ENCODE results near the gene TIMM13.

TIMM13 gene

DNA sequence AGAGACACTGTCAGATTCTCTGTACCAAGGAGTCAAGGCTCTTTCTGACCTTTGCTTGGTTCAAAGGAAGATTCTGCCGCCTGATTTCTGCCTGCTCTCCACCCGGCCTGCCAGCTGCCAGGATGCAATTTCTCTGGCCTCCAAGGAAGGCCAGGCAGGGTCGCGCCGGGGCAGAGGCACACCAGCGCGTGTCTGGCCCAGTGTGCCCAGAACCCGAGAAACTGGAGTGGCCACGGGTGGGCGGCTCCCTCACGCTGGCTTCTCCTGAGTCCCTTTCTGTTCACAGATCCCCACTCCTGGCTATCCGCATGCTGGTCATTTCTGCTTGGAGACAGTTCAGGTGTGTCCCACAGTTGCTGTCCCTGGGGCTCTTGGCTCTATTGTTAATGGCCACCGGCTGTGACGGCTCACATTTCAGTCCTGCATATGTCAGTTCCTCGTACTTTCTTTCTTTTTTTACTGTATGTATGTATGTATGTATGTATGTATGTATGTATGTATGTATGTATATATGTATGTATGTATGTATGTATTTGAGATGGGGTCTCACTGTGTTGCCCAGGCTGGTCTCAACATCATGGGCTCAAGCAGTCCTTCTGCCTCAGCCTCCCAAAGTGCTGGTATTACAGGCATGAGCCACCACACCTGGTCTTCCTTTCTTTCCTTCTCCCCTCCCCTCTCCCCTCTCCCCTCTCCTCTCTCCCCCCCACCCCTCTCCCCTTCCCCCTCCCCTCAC lies 50.4 kb downstream of the TIMM13 start:
- FAIRE-seq: no peak

Measured in colon (tissue), 2 donors.